MM.1S (cell line): Measurements from ENCODE around the gene SSBP3.

Experiments used
- DNase-seq: peaks from one replicate; pipeline ENCODE4 v3.0.0-alpha.2; 2015
- H2AFZ ChIP-seq: fragments of 300-600 bp; sonication (generic); 2 replicates; pipeline ENCODE4 v1.6.0; 2016; ENCODE audit warnings: antibody characterized with exemption, low read length
- H3F3A ChIP-seq: fragments of 300-600 bp; sonication (generic); 2 replicates; pipeline ENCODE4 v1.6.1; 2016; ENCODE audit warnings: mild to moderate bottlenecking, antibody characterized with exemption, low read length, moderate library complexity, mixed read lengths; ENCODE audit not compliant: insufficient read depth
- H3K27ac ChIP-seq: fragments of 300-600 bp; sonication (generic); 2 replicates; pipeline ENCODE4 v1.5.1; 2016; ENCODE audit warnings: mild to moderate bottlenecking, low read length
- H3K27me3 ChIP-seq: fragments of 300-600 bp; sonication (generic); replicated peaks from 2 replicates; pipeline ENCODE4 v1.6.0; 2016; ENCODE audit warnings: low read length; ENCODE audit not compliant: insufficient read depth
- H3K36me3 ChIP-seq: fragments of 300-600 bp; sonication (generic); replicated peaks from 2 replicates; pipeline ENCODE4 v1.6.1; 2016; ENCODE audit warnings: mild to moderate bottlenecking, low read length, mixed read lengths; ENCODE audit not compliant: insufficient read depth
- H3K4me1 ChIP-seq: fragments of 300-600 bp; sonication (generic); 2 replicates; pipeline ENCODE4 v1.6.1; 2016; ENCODE audit warnings: low read length, mixed read lengths
- H3K4me2 ChIP-seq: fragments of 300-600 bp; sonication (generic); 2 replicates; pipeline ENCODE4 v1.6.0; 2016; ENCODE audit warnings: low read depth, low read length
- H3K4me3 ChIP-seq: fragments of 300-600 bp; sonication (generic); 2 replicates; pipeline ENCODE4 v1.5.1; 2016; ENCODE audit warnings: low read length, mixed read lengths
- H3K79me2 ChIP-seq: fragments of 300-600 bp; sonication (generic); 2 replicates; pipeline ENCODE4 v1.6.1; 2016; ENCODE audit warnings: mixed run types, low read length, mixed read lengths
- H3K9ac ChIP-seq: fragments of 300-600 bp; sonication (generic); 2 replicates; pipeline ENCODE4 v1.6.1; 2016; ENCODE audit warnings: low read length, mixed read lengths
- H3K9me2 ChIP-seq: fragments of 300-600 bp; sonication (generic); replicated peaks from 2 replicates; pipeline ENCODE4 v1.6.1; 2016; ENCODE audit warnings: mild to moderate bottlenecking, low read length, mixed read lengths; ENCODE audit not compliant: insufficient read depth
- H3K9me3 ChIP-seq: fragments of 300-600 bp; sonication (generic); replicated peaks from 2 replicates; pipeline ENCODE4 v1.6.1; 2016; ENCODE audit warnings: mild to moderate bottlenecking, low read length, mixed read lengths; ENCODE audit not compliant: insufficient read depth
- H4K20me1 ChIP-seq: fragments of 300-600 bp; sonication (generic); 2 replicates; pipeline ENCODE4 v1.6.1; 2016; ENCODE audit warnings: mild to moderate bottlenecking, low read length, moderate library complexity, mixed read lengths; ENCODE audit not compliant: insufficient read depth
- CTCF ChIP-seq: fragments of 300-600 bp; sonication (generic); IDR thresholded peaks from 2 replicates; pipeline ENCODE4 v1.5.1; 2016; ENCODE audit warnings: antibody characterized with exemption, low read length, mixed read lengths
- EZH2 ChIP-seq: fragments of 300-600 bp; sonication (generic); optimal IDR thresholded peaks from 2 replicates; pipeline ENCODE3; 2017; ENCODE audit warnings: low read depth, mild to moderate bottlenecking, antibody characterized with exemption, low read length, mixed read lengths
- EZH2phosphoT487 ChIP-seq: fragments of 300-600 bp; sonication (generic); IDR thresholded peaks from 2 replicates; pipeline ENCODE4 v1.6.1; 2018; ENCODE audit warnings: antibody characterized with exemption, low read length

The SSBP3 gene

GRCh38 chr1:54371038-54371941 lies 34.9 kb downstream of the SSBP3 start:
- Histone ChIP-seq H3K4me1 (peaks cover 19% of the 10 kb centered on the region), H3K9ac (no peak overlapping the region), H2AFZ (no peak overlapping the region), H4K20me1 (no peaks in the 10 kb centered on the region), H3K9me3 (no peaks in the 10 kb centered on the region), H3K4me2 (no peak overlapping the region), H3K9me2 (no peaks in the 10 kb centered on the region), H3K27ac (no peak overlapping the region), H3K27me3 (no peaks in the 10 kb centered on the region), H3K36me3 (no peaks in the 10 kb centered on the region), H3F3A (peaks cover 4% of the 10 kb centered on the region; the same call in 1 of the 2 replicates), H3K4me3 (no peak overlapping the region), H3K79me2 (peaks cover 80% of the 10 kb centered on the region)
- no peak for DNase-seq
- TF ChIP-seq CTCF = no peak
- TF ChIP-seq EZH2phosphoT487 = no peak
- TF ChIP-seq EZH2 = no peak

GRCh38 chr1:54370287-54370989 lies 35.8 kb downstream of the SSBP3 start:
- Histone ChIP-seq H3K79me2 (peaks cover 77% of the 10 kb centered on the region), H3K4me2 (no peak overlapping the region)

GRCh38 chr1:54367613-54368012 lies 38.6 kb downstream of the SSBP3 start:
- TF ChIP-seq EZH2 (no peak), CTCF (no peak), EZH2phosphoT487 (no peak)
- no peaks in the 10 kb centered on the region for H3K9me2 ChIP-seq
- peaks cover 74% of the 10 kb centered on the region for H3K79me2 ChIP-seq
- H3K27me3 ChIP-seq = no peaks in the 10 kb centered on the region
- peaks cover 13% of the 10 kb centered on the region for H3K4me1 ChIP-seq
- H3K9ac ChIP-seq = no peak overlapping the region
- H3K4me3 ChIP-seq = no peak overlapping the region
- H3K36me3 ChIP-seq = no peaks in the 10 kb centered on the region
- DNase-seq = no peak
- no peak overlapping the region for H3K27ac ChIP-seq
- H3K4me2 ChIP-seq = no peak overlapping the region
- H4K20me1 ChIP-seq = no peaks in the 10 kb centered on the region
- no peaks in the 10 kb centered on the region for H3F3A ChIP-seq
- H3K9me3 ChIP-seq = no peaks in the 10 kb centered on the region
- H2AFZ ChIP-seq = no peak overlapping the region

More at GRCh38 chr1:54370287-54370989, 35.8 kb downstream of the SSBP3 start:
- H3K27ac ChIP-seq = no peak overlapping the region
- peaks cover 10% of the 10 kb centered on the region for H3K4me1 ChIP-seq
- H2AFZ ChIP-seq = no peak overlapping the region
- no peak overlapping the region for H3K4me3 ChIP-seq
- no peaks in the 10 kb centered on the region for H3F3A ChIP-seq
- H3K9ac ChIP-seq = no peak overlapping the region
- no peak for TF ChIP-seq CTCF
- TF ChIP-seq EZH2phosphoT487 = no peak
- no peak for TF ChIP-seq EZH2
- no peaks in the 10 kb centered on the region for H3K27me3 ChIP-seq
- no peaks in the 10 kb centered on the region for H3K36me3 ChIP-seq
- no peaks in the 10 kb centered on the region for H4K20me1 ChIP-seq
- no peaks in the 10 kb centered on the region for H3K9me2 ChIP-seq
- H3K9me3 ChIP-seq = no peaks in the 10 kb centered on the region
- no peak for DNase-seq
